Upper lobe of left lung (tissue), 4 donors: ENCODE data around the gene UBE2G1.

Experiments
- CTCF ChIP-seq, 6 experiments: fragments of 450-650 bp in 4 of 6; fragments of 200-600 bp in 2 of 6; sonication (generic) in 2 of 6; IDR thresholded peaks; one replicate each; pipeline ENCODE4 v1.5.1; 2016 to 2019; ENCODE audit warnings: antibody characterized with exemption in 6 of 6
- POLR2AphosphoS5 ChIP-seq, 2 donors: sonication (generic); formaldehyde crosslinking; IDR thresholded peaks; one replicate each; pipeline ENCODE4 v1.5.1; 2017; ENCODE audit warnings: antibody characterized with exemption in 2 of 2

- TF ChIP-seq POLR2AphosphoS5 (IDR thresholded peaks at IDR 0.05) (no peak), CTCF (IDR thresholded peaks at IDR 0.05) (no peak)
Observed at GRCh38 chr17:4266550-4266949, 99.9 kb downstream of the UBE2G1 start.
